Measurements from ENCODE around the gene RSF1.
"Not testable (repeated sequence)": the region's sequence is repeated elsewhere in the genome, so short reads cannot be mapped to it uniquely, and the experiment has no call there.

Gene RSF1

DNA sequence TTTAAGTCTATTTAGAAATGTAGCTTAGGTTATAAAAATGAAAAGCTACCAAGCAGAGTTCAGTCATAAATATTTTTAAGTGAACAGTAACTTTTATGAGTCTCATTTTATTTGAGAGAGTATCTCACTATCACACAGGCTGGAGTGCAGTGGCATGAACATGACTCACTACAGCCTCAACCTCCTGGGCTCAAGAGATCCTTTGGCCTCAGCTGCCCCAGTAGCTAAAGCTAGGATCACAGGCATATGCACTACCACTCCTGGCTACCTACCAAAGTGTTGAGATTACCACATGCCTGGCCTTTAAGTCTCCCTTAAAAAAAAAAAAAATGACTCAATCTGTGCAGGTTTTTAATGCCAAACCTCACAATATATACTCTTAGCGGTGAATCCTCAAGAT lies 148.3 kb downstream of the RSF1 start:
- DNase-seq = no peak

DNA sequence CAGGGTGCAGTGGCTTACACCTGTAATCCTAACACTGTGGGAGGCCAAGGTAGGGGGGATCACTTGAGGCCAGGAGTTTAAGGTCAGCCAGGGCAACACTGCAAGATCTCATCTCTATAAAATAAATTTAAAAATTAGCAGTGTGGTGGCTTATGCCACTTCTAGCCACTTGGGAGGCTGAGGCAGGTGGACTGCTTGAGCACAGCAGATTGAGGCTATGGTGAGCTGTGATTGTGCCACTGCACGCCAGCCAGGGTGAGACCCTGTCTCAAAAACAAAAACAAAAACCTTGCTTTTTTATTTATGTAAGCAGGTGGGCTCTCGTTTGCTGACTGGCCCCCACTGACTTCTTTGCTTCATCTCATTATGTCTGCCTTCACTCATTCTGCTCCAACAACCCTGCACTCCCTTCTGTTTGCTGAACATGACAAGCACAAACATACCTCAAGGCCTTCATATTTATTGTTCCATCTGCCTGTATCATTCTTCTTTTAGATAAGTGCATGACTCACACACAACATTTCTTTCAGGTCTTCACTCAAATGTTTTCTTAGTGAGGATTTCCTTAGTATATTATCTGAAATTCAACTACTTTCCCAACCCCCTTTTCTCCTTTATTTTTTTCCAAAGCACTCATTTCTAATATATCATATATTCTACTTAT lies 150.5 kb downstream of the RSF1 start:
- DNase-seq = no peak

DNA sequence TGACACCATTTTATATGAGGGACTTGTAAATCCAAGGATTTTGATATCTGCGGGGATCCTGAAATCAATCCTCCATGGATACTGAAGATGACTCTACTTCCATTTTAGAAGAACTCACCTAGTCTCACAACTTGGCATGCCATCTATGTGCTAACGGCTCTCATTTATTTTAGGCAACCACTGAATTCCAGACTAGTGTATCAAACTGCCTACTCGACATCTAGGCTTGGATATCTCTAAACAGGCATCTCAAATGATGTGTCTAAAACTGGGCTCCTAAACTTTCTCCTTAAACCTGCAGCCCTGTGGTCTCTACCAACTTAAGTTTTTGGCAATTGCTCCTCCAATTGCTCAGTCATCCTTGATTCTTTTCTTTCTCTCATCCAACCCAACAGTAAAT lies 151.8 kb downstream of the RSF1 start:
- DNase-seq = no peak

DNA sequence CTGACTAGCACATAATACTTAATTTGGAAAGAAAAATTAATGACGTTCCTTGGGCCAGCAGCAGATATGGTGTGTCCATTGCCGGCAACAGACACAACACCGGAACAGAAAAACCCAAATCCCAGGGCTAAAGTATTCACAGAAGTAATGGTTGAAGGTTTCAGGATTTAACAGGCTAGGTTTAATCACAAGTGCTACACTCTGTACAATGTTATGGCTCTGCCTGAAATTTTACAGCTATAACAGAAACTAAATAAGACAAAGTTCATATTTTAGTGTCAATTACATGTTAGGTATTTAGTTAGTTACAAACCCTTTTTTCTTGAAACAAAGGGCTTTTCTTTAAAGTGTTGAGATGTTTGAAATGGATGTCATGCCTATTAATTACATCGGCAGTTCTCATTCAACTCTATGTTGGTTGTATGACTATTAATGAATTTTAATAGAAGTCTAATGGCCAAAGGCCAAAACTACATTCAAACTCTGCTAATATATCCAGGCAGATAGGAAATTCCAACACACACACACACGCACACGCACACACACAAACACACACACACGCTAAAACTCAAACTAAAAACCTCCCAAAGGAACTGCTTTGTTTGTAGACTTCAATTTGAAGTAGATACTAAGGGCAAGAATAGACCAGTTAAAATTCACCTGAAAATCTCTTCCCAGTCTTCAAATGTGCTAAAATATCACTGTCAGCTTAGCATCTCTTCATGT lies 155.1 kb downstream of the RSF1 start:
- no peak for DNase-seq

DNA sequence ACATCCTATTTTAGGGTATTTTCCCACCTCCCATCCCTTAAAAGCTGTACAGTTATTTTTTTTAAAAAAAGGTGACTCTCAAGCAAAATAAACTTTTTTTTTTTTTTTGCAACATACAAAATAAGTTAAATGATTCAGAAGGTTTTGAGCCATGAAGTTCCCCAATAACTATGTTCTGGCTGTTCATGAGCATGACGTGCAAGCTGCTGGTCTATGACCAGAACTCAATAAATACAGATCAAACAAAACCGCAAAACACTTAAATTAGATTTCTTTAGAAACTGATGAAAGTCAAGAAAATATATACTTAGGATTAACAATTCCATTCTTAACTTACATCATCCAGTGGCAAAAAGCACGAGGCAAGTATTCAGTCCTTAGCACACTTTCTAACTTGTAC lies 158.9 kb downstream of the RSF1 start:
- DNase-seq = no peak

DNA sequence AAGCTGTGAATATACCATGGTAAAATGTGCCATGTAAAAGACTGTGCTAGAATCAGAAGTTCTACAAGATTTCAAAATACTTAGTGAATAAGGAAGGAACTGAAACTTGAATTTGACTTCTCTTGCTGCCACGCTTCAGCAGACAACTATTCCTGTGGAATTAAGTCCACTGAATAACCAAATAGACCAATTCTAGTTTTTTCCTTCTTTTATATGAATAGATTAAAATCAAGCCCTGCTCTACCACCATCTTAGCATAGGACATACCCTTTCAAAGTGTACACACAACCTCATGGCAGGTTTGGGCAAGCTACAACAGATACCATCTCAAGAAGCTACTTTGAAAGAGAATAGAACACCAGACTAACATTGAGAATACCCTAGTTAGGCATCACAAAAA lies 159.6 kb downstream of the RSF1 start:
- no peak for DNase-seq

GRCh38 chr11:77658213-77659013 lies 162.1 kb downstream of the RSF1 start:
- DNase-seq = no peak

DNA sequence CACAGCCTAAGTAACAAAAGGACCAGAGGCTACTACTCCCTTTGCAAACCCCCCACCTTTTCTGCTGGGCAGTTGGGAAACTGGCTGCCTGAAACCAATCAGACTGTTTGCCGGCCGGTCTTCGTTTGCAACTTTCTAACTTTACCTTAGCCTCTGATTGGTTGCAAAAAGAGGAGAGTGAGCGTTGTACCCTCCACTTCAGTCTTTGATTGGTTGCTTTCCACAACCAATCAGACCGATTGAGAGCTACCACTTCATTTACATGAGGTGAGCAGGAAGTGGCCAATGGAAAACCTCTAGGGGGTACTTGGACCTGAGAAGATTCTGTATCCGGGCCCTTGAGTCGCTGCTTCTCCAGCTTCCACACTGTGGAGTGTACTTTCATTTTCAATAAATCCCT lies 164.2 kb downstream of the RSF1 start:
- no peak for DNase-seq

DNA sequence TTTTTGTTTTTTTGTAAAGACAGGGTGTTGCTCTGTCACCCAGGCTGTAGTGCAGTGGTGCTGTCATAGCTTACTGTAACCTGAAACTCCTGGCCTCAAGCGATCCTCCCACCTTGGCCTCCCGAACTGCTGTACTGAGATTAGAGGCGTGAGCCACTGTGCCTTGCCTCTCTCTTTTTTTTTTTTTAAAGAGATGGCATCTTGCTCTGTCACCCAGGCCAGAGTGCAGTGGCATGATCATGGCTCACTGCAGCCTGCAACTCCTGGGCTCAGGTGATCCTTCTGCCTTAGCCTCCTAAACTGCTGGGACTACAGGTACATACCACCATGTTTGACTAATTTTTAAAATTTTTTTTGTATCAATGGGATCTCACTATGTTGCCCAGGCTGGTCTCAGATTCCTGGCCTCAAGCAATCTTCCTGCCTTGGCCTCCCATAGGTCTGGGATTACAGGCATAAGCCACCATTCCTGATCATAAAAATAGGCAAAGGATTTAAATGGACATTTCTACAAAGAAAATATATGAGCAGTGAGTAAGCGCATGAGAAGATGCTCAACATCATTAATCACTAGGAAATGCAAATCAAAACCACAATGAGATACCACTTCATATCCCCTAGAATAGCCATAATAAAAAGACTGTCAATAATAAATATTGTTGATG lies 165.6 kb downstream of the RSF1 start:
- DNase-seq = no peak

DNA sequence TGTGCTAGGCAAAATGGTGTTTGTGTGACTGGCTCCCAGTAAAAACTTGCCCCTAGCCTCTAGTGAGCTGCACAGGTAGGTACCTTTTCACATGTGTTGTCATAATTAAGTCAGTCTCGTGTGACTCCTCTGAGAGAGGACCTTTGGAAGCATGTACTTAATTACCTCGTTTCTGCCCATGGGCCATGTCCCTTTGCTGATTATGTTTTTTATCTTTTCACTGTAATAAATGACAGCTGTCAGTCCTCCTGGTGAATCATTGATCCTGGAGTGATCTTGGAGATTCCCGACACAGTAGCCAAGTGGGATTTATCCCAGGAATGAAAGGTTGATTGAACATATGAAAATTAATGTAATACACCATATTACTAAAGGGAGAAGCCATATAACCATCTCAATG lies 170.4 kb downstream of the RSF1 start:
- DNase-seq = no peak

DNA sequence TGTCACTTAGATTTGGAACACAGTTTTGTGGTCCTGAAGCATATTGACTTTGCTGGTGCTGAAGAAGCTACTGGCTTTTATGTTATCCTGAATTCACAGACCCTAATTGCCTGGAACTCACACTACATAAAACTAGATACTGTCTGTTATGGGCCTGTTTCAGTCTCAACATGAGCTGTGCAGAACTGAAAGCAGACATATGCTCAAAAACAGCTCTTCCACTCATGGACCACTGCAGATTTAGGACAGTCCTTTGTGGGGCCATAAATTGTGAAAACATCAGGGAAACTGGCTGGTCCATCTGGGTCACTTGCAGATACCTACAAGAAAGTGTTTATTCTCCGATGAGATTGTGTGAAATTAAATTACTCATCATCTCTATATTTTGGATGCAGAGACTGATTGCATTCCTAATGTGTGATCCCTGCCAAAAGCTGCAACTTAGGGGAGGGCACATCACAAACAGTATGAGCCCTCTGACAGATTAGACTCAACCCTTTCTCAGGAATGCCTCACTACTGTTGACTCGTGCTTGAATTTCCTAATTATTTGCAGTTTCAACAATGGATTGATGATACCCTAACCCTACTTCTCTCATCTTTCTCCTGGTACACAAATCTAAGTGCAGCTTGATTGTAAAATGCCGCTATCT lies 172.7 kb downstream of the RSF1 start:
- no peak for DNase-seq

DNA sequence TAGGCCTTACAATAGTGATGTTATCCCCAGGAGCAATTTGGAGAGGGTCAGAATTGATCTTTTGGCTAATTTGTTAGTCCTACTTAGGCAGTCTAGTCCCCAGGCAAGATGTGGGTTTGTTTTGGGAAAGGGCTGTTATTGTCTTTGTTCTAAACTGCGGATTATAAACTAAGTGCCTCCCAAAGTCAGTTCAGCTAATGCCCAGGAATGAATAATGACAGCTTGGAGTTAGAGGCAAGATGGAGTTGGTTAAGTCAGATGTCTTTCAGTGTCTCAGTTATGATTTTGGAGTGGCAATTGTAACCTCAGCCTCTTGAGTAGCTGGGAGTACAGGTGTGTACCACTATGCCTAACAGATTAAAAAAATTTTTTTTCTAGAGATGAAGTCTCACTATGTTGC lies 175.6 kb downstream of the RSF1 start:
- DNase-seq = no peak

DNA sequence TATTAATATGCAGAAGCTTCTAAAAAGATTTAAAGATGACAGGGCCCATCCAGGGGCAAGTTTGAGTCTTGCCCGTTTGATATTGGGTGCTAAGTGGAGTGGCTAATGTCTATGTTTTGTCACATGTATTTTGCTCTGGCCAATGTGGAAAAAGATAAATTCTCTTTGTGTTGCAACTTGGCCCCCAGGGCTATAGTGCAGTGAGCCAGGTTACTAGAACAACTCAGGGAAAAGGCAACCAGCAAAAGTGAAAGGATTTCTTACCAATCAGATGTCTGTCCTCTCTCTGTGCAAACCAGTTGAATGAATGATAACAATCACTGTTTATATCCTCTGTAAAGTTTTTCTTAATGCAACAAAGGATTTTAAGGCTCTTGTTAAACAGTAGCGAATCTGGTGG lies 178.3 kb downstream of the RSF1 start:
- DNase-seq = no peak

DNA sequence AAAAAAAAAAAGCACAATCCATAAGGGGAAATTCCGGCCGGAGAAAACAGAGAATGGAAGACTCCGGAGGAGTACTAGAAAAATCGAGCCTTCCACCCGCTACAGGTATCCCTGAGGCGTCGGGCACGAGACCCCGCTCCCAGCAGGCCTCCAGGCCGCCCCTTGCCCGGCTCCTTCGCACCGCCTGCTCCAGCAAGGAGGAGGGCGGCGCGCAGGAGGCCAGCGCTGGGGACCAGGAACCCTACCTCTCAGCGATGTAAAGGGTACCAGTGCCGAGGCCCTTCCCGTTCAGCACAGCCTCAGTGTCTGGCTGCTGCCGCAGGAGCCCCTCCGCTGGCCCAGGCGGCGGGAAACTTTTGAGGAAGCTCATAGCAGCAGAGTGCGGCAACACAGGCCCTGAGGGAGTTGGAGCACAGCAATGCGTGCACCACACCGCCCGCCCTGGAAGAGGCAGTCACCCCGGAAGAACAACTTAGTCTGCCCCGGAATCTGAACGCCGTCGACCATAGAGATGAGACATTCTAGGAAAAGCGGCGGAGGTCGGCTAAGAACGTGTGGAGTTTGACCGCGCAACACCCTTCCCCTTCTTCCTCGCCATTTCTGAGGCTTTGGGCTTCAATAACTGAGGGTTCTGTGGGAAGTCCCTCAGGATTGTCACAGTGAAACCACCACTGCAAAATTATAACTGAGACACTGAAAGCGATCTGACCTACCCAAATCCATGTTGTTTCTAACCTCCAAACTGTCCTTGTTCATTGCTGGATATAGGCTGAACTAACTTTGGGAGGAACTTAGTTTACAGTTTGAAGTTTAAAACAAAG lies 183.0 kb downstream of the RSF1 start, which contains the start of gene CLNS1A:
CLNS1A (minus strand) TSS at position 450 of the 821 bp plus-strand sequence; CDS start at position 370, 80 bp downstream.
- DNase-seq = peak; percentile 90

DNA sequence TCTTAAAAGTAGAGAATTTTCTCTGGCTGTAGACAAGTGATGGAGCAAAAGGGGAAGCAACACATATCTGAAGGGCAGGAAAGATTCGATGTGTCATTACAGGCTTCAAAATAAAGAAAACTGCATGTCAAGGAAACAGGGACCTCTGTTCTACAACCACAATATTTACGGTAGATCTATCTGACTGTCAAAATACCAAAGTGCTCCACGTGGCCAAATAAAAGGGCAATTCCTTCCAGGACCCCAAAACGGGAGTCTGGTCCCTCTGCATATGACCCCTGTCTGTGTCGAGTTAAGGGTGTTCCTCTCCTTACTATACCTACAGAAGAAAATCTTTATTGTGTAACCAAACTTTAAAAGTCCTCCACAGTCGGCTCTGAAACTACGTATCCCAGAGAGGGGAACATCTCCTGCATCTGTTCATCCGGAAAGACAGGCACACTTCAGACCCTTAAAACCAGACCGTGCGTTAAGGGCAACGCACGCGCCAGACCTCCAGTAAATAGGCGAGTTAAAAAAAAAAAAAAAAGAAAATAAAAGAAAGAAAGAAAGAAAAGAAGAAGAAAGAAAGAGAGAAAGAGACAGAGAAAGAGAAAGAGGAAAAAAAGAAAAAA lies 183.7 kb downstream of the RSF1 start:
- no peak for DNase-seq

- DNase-seq = not testable (repeated sequence)
Measured at GRCh38 chr11:77633926-77634325, 186.6 kb downstream of the RSF1 start.

GRCh38 chr11:77630157-77630710 lies 190.3 kb downstream of the RSF1 start:
- no peak for DNase-seq

DNA sequence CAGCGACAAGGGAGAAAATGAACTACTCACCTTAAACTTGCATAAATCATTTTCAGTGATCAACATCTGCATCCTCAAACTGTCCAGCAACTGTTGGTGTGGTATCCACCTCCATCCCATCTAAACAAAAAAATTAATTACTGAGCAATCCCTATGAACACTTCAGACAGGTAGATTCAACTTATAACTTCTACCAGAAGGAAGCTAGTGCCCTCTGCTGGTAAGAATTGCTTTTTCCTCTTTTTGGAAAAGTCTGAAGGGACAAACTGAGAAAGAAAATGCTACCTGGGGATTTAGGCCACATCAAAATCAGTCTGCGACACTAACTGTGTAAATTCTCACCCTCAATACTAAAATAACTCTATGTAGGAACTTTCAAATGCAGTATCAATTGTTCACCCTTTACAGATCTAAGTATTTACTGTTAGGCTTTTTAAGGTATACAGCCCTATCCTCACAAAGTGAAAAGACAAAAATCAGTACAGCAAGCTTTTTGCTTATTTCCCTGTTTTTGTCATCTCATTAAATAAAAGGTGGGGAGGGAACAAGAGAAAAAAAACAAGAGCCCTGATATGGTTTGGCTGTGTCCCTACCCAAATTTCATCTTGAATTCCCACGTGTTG lies 200.8 kb downstream of the RSF1 start:
- DNase-seq = peak; percentile 55

- DNase-seq = no peak
Measured at GRCh38 chr11:77617892-77618291, 202.6 kb downstream of the RSF1 start.

DNA sequence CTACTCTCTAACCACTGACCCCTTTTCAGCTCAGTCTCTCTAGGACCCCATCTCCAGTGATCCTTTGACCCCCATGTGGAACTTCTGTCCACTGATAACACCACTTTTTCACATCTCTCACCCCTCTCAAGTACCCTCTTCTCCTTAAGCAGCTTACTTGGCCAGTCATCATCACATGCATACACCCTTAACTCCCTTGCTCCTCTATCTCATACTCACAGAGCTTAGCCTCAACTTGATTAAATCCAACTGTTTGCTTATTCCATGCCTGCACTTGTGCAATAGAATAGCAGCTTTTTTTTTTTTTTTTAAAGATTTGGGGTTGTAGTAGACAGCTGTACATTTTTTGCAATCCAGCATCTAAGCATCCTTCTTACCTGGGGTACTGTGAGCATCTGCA lies 208.6 kb downstream of the RSF1 start:
- no peak for DNase-seq

All from NCI-H1092 (cell line).